Activated CD4-positive, CD25-positive, alpha-beta regulatory T cell treated with anti-CD3 and anti-CD28 coated beads, Interleukin-2, amount 50 U/mL, for 72 hours (primary cell): ENCODE data around the gene RXRG.

Experiments used
- DNase-seq: peaks from one replicate; pipeline ENCODE4 v3.0.0; 2021

RXRG gene

DNA sequence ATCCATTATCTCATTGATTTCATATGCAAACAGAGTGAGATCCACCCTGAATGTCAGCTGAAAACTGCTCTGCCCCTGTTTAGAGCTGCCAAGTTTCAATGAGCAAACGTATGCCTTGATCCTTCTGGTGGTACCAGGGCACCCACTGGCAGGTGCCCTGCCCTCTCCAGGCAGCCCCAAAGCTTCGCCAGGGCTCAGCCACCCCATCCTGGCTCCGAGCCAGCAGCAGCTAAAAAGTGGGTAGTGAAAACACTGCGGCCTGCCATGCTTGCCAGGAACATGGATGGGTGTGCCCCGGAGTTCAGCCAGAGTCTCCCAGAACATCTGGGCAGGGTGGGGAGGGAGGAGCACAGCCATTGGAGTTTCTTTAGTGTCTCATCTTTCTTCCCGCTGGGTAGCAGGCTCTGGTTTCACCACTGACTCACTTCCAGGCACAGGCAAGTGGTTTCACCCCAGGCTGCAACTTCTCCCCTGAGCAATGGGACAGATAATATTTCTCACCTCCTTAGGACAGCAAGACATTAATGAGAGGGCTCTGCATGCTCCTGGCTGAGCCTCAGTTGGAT lies 80.3 kb downstream of the RXRG start:
- DNase-seq = no peak

DNA sequence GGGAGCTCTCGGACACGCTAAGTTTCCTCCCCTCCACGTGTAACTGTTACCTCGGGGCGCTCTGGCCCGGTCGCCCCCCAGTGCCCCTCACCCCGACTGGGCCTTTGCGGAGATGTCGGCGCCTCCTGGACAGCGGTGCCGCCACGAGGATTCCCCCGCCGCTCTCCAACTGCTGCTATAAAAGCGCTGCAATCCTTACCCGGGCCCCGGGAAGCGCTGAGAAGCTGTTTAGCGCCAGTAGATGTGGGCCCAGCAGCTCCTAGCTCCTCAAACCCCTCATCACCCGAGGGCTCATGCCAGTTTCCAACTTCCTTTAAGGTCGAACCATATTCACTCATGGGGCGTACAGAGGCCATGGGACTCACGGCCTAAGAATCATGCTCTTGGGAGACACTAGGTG lies 88.0 kb downstream of the RXRG start:
- DNase-seq = no peak

DNA sequence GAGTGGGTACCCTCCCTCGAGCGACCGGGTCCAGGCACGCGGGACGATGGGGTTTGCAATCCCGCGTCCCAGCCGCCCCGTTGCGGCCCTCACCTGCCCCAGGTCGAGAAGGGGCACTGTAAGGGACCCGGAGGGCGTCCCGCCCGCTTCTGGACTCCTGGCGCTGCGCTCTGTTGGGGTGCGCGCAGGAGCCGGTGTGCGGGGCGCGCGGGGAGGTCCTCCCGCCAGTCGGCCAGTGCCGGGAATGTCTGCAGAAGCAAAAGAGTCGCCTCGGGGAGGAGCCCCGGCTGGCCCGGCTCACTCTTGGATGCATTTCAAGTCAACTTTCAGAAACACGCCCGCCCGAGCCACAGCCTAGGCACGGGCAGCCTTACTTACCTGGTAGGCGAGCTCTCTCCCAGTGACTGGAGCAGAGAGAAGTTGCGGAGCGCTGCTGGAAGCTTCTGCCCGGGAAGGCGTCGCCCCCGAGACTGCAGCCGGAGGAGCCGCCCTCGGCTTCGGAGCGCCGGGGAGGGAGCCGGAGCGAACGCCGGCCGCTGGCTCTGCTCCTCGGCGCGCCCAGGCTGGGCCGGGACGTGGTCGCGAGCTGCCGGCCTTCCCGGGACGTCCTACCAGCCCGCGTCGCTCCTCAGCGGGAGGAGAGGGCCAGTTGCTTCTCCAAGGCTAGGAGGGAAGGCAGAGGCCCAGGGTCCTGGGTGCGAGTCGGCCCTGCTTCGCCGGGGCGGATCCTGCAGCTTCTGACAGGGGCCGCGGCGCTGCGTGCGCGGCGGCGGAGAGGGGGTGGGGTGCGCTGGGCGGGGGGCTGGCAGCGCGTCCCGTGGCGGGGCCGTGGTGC lies 88.7 kb downstream of the RXRG start, which contains the start of gene LMX1A:
Gene LMX1A, minus strand, starts transcription at position 739 of the 835 bp plus-strand sequence. CDS start 1,156 bp downstream, outside the sequence.
- no peak for DNase-seq

DNA sequence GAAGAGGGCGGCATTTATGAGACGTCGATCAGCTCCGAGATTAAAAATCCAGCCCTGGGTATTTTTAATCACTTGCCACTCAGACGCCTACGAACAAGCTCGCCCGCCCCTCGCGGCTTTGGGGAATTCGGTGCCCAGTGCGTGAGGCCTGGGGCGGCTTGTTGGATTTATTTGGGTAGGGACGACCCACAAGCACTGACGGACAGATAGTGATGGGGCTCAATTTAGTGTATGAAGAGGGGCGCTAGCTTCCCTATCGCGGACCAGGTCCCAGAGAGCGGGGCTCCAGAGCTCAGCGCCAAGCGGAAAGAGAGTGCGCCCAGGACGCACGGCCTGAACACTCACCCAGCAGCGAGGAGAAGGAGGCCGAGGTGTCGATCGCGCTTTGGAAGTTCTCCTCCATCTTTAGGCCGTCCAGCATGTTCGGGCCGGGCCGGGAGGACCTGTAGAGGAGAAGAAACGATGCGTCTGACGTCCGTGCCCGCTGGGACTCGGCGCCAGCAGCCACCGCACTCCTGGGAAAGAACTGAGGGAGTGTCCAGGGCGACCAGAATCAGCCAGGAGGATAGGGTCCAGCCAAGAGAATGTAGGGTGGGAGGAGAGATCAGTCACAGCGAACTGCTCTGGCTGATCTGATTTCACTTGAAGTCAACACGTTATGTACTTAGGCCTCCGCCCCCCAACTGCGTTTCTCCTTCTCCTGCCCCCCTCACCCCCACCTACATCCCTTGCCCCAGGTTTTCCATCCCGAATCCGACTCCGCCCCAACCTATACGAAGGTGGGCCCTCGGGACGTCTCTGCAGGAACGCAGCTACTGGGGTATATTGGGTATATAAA lies 89.6 kb downstream of the RXRG start:
- no peak for DNase-seq

DNA sequence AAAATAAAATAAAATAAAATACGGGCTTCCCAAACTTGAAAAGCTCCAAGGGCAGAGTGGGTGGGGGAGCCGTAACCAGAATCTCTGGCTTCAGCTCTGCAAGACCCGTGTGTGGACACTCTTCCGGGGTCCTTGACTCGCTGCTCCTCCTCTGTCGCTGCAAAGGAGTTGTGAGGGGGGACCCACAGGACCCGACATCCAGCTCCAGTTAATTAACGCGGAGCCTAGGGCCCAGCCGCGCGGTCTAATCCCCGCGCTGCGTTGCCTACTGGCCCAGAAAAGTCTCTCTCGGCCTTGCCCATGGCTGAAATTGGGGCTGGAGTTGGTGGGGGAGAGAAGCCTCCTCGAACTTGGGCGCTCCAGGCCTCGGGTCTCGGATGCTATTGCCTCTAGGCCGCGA lies 90.2 kb downstream of the RXRG start:
- no peak for DNase-seq

DNA sequence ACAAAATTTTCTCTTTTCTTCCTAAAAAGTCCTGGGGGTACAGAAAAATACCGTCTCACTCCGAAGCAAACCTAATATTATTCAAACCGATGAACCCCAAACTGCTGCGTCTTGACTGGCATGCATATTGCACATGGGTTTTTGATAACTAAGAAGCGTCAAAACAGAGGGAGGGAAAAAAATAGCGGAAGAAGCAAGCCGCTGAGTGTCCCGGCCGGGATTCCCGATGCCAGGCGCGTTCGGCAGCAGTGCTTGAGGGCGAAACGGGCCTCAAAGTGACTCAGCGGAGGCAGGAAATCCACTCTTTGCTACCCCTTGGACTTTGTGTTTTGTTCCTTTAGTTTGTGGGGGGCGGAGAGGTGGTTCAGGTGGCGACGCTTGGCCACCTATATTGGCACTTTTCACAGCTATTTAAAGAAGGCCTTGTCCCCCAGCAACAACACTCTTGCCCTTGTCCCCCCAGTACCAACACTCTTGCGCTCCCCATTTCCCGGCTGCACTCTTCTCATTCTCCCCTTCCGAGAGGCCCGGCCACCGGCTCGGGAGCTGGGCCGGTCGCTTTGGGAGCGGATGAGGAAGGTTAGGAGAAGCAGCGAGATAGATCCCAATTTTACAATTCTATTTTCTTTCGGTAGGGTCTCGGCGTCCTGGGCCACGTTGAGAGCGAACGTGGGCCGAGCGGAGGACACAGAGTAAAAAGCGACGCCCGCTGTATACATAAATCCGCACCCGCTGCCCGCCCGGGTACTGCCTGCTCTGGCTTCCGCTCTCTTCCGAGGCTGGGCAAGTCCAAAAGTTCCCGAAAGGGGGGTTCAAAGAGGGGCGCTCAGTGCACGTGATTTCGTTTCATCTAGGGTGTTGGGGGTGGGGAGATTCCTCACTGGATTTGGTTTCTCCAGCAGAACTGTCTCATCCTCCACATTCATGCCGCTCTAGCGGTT lies 90.9 kb downstream of the RXRG start:
- no peak for DNase-seq

DNA sequence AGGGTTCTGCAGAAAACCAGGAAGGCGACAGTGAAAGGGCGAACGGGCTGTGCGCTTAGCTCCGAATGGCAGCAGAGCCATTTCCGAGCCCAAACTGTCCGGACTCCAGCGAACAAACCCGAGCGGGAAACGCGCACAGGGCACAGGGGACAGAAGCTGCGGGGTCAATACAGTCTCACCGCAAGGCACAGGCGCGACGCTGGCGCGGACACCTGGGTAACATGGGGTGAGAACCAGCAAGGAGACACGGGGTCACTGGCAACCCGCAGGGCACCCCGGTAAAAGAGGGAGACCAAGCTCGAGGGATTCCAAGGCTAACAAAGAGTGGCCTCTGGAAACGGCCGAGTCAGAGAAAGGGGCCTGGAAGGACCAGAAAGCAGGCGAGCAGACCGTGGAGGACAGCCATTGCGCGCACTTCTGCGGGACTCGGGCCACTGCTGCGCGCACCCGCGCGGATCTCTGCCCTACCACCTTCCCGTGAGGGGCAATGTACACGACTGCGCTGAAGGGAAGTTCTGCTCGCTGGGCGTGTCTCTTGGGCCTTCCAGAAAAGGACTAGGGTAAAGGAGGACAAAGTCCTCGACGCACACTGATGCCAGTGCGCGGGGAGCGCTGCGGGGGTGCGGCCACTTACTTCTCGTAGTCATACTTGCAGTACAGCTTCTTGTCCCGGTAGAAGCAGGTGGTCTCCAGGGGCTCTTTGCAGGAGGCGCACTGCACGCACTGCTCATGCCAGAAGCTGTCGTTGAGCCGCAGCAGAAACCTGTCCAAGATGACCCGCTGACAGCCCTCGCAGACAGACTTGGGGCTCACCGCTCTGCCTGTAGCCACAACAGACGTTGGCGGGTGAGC lies 92.3 kb downstream of the RXRG start:
- DNase-seq = no peak

DNA sequence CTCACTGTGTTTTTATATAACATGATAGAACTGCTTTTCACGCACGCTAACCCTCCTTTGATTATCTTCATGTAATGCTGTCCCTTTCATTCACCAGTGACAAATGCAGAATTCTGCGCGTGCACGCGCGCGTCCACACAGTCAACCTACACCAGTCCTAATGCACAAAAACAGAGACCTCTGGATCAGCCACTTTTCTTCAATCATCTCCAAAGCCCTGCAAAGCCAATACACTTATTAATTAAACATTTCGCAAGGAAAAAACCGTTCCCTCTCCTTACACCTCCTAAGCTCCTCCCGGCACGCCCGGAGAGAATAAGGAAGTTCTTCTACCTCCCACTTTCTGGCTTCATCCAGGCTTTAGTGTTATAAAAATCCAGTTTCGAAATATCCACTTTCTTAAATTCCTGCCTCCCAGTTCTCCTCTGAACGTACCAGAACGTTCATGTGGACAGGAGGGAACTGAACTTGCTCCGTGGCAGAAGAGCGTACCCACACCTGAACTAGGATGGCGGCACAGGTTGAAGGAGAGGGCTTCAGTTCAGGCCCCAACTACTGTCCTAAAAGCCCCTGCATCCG lies 93.0 kb downstream of the RXRG start:
- no peak for DNase-seq
